Measurements from ENCODE around the gene C11orf21. TPM values are rescaled to one million over a fixed set of nuclear protein-coding genes. Genes with fewer than 3 reads are reported as not detected.

Gene C11orf21
- total RNA-seq, 1 experiment from 2014 or later: not detected

DNA sequence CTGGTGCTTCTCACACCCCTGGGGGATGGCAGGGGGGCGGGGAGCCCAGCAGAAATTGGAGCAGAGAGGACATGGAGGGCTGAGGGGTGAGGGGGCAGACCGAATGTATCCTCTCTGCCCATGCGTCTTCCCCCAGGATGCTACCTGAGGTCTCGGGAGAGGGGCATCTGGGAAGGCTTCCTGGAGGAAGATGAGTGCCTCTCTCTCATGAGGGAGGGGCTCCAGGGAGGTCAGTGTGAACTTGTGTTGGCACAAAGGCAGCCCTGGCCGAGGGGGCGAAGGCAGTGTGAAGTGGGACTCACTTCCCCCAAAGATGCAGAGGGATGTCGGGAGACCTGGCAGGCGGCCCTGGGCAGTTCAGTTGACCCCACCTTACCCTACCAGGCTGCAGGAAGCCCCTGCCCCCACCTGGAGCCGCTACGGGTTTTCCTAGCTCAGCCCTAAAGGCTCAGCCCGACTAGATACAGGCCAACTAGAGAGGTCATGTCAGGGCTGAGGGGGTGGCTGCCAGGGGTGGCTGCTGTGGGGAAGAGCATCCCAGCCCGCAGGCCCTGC is 41.7 kb downstream of the C11orf21 start:
- in situ Hi-C loops (cut with HindIII; ENCODE audit: low pct_unique_long_range_greater_than_20kb, low sequenced_read_pairs): no loop called here
- DNase-seq (ENCODE audit: low read depth, low spot score): no peak

DNA sequence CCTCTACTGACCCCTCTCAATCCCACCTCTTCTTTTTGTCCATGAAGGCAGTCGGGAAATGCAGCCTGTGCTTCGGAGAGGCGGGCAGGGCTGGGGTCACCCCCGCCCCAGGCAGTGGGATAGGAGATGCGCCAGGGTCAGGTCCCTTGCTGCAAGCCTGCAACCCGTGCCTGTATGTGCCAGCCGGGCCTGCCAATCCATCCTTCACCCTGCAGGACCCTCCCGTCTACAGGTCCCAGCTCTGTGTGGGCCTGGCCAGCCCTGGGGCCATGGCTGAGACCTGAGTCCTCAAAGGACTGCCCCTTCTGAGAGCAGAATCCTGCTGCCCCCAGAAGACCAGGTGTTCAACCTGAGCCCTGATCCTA is 42.3 kb downstream of the C11orf21 start:
- DNase-seq (ENCODE audit: low read depth, low spot score): no peak
- in situ Hi-C loops (cut with HindIII; ENCODE audit: low pct_unique_long_range_greater_than_20kb, low sequenced_read_pairs): no loop called here

DNA sequence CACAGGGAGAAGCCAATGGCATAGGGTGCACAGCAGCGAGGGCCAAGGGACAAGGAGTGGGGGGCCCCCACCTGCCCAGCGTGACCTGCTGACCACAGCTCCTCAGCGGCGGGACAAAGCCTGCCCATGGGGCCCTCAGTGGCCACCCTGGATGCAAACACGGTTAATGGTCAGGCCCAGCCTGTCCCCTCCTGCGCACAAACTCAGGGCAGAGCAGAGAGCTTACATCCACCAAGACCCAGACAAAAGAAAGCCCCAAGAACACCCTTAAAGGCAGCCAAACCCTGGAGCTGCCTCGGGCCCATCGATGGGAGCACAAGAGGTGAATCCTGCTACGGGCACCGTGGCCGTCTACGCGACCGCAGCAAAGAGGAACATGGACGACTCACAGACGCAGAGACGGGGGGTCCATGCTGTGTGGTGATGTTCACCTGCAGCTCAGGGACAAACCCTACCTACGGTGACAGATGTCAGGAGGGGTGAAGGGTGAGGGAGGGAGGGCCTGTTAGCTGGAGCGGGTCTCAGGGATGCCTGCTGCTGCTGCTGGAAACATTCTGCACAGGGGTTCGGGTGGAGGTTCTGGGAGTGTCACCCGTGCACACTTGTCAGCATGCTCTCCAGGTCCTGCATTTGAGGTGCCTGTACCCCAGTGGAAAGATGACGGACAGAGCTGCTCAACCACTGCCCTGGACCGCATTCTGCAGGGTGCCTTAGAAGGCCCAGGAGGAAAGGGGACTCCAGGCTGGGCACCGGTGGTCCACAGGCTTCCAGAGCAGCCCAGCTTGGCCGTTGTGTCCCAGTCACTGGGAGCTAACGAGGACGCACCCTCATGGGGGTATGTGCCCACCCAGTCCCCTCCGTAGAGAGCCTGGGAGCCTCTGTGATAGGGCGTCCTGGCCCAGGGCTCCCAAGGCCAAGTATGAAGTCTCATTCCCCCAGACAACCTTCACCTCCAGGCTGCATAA is 42.9 kb downstream of the C11orf21 start:
- in situ Hi-C loops (cut with HindIII; ENCODE audit: low pct_unique_long_range_greater_than_20kb, low sequenced_read_pairs): no loop called here
- DNase-seq (ENCODE audit: low read depth, low spot score): no peak

DNA sequence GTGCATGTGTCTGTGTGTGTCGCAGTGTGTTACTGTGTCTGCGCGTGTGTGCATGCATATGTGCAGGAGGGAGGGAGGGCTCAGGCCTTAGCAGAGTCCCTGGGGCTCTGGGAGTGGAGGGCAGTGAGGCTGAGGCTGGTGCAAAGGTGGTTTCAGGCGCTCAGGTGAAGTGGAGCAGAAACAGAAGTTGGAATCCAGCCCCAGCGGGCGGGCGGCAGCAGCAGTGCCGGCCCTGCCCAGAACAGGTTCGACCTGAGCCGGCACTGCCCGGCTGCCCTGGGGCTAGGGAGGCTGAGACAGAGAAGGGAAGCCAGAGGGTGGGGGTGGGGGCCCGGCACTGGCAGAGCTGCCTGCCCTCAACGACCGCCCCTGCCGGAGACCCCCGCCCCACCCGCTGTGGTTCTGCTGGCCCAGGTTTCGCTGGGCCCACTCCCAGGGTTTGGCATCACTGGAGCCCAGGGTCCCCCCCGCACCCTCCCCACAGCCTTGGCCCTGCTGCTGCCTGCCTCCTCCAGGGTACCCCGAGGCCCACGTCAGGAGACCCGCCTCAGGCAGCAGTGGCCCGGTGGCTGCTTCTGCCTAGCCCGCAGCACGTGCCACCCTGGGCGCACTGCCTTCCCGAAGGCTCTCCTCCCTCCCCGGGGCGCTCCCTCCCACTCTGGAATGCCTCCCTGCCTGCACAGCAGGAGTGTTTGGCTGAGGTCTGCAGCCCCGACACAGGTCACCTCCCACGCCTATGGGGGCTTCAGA is 44.6 kb downstream of the C11orf21 start:
- DNase-seq (ENCODE audit: low read depth, low spot score): no peak
- in situ Hi-C loops (cut with HindIII; ENCODE audit: low pct_unique_long_range_greater_than_20kb, low sequenced_read_pairs): no loop called here

DNA sequence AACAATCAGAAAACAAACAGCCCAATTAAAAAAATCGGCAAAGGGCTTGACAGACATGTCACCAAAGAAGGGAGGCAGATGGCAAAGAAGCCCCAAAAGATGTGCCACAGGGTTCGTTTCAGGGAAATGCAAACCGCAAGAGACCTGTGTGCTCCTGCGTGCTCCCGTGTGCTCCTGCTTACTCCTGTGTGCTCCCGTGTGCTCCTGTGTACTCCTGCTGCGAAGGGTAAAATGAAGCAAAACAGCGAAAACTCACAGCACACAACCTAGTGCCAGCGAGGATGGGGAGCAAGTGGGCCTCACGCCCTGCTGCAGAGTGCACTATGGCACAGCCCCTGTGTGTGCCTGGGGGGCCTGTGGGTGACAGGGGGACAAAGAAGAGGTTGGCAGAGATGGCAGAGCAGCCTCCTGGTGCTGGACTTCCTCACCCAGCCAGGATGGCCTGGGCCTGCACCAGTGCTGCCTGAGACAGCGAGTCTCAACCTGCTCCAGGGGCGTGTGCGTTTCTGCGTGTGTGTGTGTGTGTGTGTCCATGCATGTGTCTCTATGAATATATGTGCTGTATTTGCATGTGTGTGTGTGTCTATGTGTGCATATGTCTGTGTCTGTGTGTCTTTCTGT is 45.3 kb downstream of the C11orf21 start:
- in situ Hi-C loops (cut with HindIII; ENCODE audit: low pct_unique_long_range_greater_than_20kb, low sequenced_read_pairs): no loop called here
- DNase-seq (ENCODE audit: low read depth, low spot score): no peak

DNA sequence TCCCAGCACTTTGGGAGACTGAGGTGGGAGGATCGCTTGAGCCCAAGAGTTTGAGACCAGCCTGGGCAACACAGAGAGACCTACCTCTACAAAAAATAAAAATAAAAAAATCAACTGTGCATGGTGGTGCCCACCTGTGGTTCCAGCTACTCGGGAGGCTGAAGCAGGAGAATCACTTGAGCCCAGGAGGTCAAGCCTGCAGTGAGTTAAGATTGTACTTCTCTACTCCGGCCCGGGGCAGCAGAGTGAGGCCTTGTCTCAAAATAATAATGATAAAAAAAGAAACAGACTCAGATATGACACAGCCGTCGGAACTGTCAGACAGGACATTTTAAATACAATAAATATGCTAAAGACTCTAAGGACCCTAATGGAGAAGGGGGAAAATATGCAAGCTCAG is 49.7 kb downstream of the C11orf21 start:
- no peak for DNase-seq (ENCODE audit: low read depth, low spot score)
- in situ Hi-C loops (cut with HindIII; ENCODE audit: low pct_unique_long_range_greater_than_20kb, low sequenced_read_pairs): no loop called here

DNA sequence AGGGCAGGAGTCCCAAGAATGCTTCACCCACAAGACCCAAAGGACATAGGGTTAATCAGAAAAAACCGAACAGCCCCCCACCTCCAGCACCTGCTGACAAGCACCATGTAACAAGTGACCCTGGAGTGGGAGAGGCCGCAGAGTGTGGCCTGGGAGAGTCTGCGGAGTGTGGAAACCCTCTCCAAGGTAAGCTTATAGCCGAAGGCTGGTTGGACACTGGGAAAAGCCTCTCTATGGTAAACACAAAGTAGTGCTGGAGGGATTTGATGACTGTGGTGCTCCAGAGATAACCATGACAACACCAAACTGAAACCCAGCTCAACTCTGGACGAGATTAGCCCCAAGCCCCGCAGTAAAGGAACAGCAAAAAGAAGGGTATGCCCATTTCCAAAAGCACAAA is 50.6 kb downstream of the C11orf21 start:
- in situ Hi-C loops (cut with HindIII; ENCODE audit: low pct_unique_long_range_greater_than_20kb, low sequenced_read_pairs): no loop called here
- DNase-seq (ENCODE audit: low read depth, low spot score): no peak

DNA sequence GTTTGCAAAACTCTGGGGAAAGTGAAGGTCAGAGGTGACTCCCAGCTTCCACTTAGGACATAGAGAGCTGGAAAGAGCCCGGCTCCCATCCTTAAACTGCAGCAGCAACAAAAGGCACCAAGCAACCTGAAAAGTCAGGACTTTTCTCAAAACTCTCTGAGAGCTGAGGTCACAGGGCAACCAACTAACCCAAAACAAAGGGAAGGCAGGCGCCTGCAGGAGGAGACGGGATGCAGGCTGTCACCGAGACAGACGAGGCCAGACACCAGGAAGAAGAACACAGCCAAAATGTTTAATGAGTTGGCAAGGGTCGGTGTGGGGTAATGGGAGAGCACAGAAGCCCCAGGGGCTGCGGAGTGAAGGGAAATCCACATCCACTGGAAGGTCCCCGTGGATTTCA is 51.2 kb downstream of the C11orf21 start:
- in situ Hi-C loops (cut with HindIII; ENCODE audit: low pct_unique_long_range_greater_than_20kb, low sequenced_read_pairs): no loop called here
- no peak for DNase-seq (ENCODE audit: low read depth, low spot score)

DNA sequence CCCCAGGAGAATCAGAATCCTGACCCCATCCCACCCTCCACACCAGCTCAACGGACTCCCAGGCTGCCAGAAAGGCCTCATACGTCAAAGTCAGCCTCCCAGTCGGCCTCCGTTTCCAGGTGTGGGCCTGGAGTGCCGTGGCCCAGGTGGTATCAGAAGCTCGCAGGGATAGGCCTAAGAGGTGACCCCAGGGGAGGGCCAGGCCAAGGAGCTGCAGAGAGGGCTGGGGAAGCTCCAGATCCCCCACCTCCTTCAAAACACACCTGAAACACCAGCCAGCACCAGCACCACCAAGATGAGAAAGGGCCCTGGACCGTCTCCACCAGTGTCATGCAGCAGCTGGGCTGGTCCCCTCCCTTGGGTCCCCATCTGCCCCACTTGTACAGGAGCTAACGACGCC is 51.7 kb downstream of the C11orf21 start:
- no peak for DNase-seq (ENCODE audit: low read depth, low spot score)
- in situ Hi-C loops (cut with HindIII; ENCODE audit: low pct_unique_long_range_greater_than_20kb, low sequenced_read_pairs): no loop called here

DNA sequence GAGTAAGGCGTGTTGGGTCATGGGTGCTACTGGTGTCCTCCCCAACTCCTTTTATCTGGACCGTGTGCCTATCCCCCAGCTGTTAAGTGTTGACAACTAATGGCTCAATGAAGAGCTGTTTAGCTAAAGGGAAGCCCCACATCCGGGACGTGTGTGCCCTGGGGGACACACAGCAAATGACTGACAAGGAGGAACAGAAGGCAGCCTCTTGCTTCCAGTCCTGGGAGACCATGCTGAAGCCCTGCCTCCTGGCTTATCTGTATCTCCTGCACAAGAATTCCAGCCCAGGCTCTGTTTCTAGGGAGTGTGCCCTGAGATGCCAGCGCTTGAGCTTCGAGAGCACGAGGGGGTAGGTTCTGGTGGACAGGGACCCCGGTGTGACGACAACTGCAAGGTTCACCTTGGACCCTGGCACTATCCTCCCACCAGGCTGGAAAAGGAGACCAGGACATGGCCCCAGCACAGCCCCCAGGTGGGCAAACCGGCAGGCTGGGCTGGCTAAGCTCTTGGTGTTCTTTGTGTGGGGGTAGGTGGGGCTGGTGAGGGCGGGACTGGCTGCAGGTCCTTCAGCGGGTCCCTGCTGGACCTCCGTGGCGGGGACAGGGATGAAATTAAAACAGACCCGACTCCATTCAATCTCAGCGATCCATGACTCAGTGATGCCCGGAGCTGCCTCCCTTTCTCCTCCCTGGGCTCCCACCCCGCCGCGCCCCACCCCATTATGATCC is 52.4 kb downstream of the C11orf21 start:
- in situ Hi-C loops (cut with HindIII; ENCODE audit: low pct_unique_long_range_greater_than_20kb, low sequenced_read_pairs): no loop called here
- no peak for DNase-seq (ENCODE audit: low read depth, low spot score)

DNA sequence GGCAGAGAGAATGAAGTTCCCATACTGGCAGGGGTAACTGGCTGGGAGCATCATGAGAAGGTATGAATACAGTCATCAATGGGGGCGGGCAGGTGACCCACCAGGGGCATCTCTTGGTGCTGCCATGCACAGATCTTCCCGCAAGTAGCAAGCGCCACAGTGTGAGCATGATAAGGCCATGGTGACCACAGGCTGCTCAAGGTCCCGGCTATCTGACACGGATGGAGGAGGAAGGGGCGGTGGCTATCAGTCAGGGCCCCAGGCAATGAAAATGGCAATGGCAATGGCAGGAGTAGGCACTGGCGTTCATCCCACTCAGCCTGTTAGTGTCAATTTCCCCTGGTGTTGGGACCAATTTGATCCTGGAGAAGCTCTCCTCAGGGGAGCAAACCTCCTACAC is 53.0 kb downstream of the C11orf21 start:
- DNase-seq (ENCODE audit: low read depth, low spot score): no peak
- in situ Hi-C loops (cut with HindIII; ENCODE audit: low pct_unique_long_range_greater_than_20kb, low sequenced_read_pairs): no loop called here

DNA sequence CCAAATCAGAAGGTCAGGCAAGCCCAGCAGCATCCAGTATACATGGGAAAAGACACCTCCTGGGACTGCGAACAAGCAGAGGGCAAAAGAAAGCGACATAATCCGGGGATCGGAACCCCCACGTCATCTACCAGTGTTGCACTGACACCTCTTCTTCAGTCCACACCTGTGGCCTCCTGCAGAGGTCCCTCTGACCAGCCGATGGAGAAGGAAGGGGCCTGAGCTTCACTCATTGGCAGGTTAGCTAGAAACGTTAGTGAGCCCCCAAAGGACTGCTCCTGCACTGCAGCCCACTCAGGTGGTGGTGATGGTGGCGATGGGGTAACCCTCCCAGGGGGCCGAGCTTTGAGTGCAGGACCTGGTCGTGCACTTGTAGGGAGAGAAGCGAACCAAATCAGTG is 53.5 kb downstream of the C11orf21 start:
- in situ Hi-C loops (cut with HindIII; ENCODE audit: low pct_unique_long_range_greater_than_20kb, low sequenced_read_pairs): no loop called here
- DNase-seq (ENCODE audit: low read depth, low spot score): no peak

DNA sequence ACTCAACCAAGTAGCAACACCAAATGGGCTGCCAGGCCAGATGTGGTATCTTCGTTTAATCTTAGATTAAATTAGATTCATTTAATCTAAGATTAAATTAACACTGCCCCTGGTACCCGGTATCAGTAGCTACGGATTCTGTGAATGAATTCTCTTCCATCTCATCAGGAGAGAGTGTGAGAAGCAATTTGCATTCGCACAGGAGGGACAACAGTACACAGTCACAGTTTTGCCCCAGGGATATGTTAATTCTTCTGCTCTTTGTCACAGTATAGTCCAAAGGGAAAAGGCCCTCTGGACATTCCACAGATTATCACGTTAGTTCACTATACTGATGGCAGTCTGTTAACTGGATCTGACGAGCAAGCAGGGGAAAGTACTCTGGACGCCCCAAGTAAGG is 54.2 kb downstream of the C11orf21 start:
- in situ Hi-C loops (cut with HindIII; ENCODE audit: low pct_unique_long_range_greater_than_20kb, low sequenced_read_pairs): no loop called here

More for the DNA sequence above, 54.2 kb downstream of the C11orf21 start:
- no peak for DNase-seq (ENCODE audit: low read depth, low spot score)

Small RNA genes lying within 50 kb of the gene (small RNA-seq; reads per million reads assigned to genes)
- gene RNU6-878P: 0 reads per million in 2 experiments

Other genes with a start within 250 kb of the C11orf21 start
- gene IGF2, start 162.5 kb downstream of the C11orf21 start, total RNA-seq (2014; rRNA removed; shearing (Covaris generic)): 0.03 and 0.27 TPM in 2 replicates
- gene INS, start 140.7 kb downstream of the C11orf21 start, total RNA-seq (2014; rRNA removed; shearing (Covaris generic)): not detected in 2 replicates
- gene TH, start 130.1 kb downstream of the C11orf21 start, total RNA-seq (2014; rRNA removed; shearing (Covaris generic)): not detected in 2 replicates
- not detected in 2 replicates for gene ASCL2, start 31.3 kb downstream of the C11orf21 start, total RNA-seq (2014; rRNA removed; shearing (Covaris generic))
- not detected in 2 replicates for gene TSPAN32, start 95 bp upstream of the C11orf21 start, total RNA-seq (2014; rRNA removed; shearing (Covaris generic))
- gene CD81, start 75.4 kb upstream of the C11orf21 start, total RNA-seq (2014; rRNA removed; shearing (Covaris generic)): 132 and 150 TPM in 2 replicates
- gene TSSC4, start 98.8 kb upstream of the C11orf21 start, total RNA-seq (2014; rRNA removed; shearing (Covaris generic)): 36.5 and 43.3 TPM in 2 replicates
- not detected in 2 replicates for gene TRPM5, start 142.6 kb upstream of the C11orf21 start, total RNA-seq (2014; rRNA removed; shearing (Covaris generic))
- gene KCNQ1, start 143.1 kb upstream of the C11orf21 start, total RNA-seq (2014; rRNA removed; shearing (Covaris generic)): 0.71 TPM in 1 of 2 replicates, not detected in the other

Measured in SK-MEL-5 (cell line).